ENCODE measurements around the gene SLC24A3.

SLC24A3 gene

DNA sequence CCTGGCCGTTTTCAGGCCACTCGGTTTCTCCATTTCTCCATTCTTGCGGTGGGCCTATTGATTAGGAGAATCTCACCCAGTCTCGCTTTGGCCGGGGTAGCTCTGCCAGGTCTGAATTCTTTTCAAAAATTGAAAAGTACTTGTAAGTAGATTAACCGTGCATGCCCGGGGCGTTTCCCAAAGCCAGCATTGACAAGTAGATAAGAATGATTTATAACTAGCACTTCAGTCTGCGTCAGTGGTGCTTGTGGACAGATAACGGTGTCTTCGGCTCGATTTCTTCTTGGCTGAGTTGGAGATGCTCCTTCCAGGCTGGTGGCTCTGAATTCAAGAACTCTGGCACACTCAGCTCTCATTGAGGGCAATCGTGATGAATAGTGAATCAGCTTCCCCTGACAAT lies 29.0 kb downstream of the SLC24A3 start:
- DNase-seq (ENCODE audit: low spot score): no peak

DNA sequence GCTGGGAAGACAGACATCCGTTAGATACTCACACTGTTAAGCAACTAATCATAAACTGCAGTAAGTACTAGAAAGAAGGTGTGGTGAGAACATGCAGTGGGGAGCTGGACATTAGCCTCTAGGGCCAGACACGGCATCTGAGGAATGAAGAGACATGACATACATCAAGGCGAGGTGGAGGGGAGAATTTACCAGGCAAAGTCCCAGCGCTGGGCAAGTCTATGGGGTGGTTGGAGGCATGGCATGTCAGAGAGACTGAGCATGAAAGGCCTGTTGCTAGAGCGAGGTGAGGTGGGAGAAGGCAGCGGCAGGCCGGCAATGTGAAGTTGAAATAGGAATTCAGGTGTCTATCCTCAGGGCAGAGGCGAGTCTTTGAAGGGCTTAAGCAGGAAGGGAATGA lies 31.8 kb downstream of the SLC24A3 start:
- DNase-seq (ENCODE audit: low spot score): no peak

- DNase-seq (ENCODE audit: low spot score): no peak
Measured at GRCh38 chr20:19249106-19249879, 36.9 kb downstream of the SLC24A3 start.

GRCh38 chr20:19250346-19250745 lies 37.9 kb downstream of the SLC24A3 start:
- no peak for DNase-seq (ENCODE audit: low spot score)

DNA sequence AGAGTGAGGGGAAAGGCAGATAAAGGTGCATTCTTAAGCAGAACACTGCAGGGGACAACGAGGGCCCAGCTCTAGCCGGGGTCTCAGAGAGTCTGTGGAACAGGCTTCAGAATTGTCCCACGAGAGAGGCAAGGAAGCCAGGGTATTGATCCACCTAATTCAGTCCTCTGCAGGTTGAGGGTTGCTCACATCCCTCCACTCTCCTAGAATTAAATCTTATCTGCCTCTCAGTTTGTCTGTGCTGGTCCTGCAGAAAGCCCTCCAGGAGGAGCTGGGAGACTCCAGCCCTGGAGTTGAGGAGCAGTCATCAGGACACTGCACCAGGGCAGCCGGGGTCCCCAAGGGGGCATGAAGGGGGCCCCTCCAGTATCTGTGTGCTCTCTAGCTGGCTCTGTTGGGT lies 39.1 kb downstream of the SLC24A3 start:
- no peak for DNase-seq (ENCODE audit: low spot score)

GRCh38 chr20:19251958-19252357 lies 39.5 kb downstream of the SLC24A3 start:
- no peak for DNase-seq (ENCODE audit: low spot score)

- no peak for DNase-seq (ENCODE audit: low spot score)
Measured at GRCh38 chr20:19252451-19253120, 40.1 kb downstream of the SLC24A3 start.

DNA sequence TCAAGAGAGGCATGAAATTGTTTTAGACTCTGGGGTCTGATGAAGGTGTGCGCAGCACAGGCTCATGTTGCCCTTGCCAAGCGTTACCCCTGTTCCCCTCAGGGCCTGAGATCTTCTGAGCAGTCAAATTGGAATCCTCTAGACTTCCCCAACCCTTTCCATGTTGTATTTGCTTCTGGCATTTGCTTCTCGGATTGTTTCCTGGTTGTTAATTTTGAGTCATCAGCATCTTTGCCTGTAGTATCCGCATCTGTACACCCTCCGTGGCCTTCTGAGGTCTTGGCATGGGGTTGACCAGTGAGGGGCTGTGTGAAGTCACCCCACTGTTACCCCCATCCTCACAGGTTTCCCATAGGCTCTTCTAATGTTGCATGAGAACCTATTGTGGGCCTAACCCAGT lies 40.9 kb downstream of the SLC24A3 start:
- DNase-seq (ENCODE audit: low spot score): no peak

GRCh38 chr20:19253916-19254820 lies 41.7 kb downstream of the SLC24A3 start:
- no peak for DNase-seq (ENCODE audit: low spot score)

DNA sequence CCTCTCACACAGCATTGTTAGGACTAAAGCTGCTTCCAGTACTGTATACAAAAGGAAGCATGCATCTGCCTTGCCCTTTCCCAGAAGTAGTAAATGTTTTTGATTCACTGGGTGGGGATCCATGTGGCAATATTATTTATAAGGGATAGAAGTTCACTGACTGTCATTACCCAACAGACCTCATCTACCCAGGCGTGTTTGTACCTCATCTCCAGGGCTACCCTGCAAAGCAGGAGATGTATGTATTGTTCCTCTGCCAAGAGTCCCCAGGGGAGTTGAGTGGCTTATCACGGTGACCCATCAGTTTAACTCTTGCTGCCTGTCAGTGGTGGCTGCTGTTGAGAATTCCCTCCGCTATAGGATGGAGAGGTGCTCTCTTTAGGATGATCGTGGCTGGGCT lies 42.5 kb downstream of the SLC24A3 start:
- DNase-seq (ENCODE audit: low spot score): no peak

DNA sequence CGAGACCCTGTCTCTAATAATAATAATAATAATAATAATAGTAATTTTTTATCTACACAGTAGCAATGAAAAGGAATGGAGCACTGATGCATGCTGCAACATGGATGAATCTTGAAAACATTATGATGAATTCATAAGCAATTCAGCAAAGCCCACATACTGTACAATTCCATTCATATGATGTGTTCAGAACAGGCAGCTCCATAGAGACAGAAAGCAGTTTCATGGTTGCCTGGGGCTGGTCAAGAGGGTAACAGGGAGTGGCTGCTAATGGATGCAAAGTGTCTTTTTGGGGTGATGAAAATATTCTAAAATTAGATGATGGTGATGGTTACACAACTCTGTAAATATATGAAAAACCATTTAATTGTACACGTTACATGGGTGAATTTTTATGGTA lies 43.6 kb downstream of the SLC24A3 start:
- no peak for DNase-seq (ENCODE audit: low spot score)

- no peak for DNase-seq (ENCODE audit: low spot score)
Measured at GRCh38 chr20:19256906-19257595, 44.6 kb downstream of the SLC24A3 start.

- no peak for DNase-seq (ENCODE audit: low spot score)
Measured at GRCh38 chr20:19257865-19258264, 45.4 kb downstream of the SLC24A3 start.

DNA sequence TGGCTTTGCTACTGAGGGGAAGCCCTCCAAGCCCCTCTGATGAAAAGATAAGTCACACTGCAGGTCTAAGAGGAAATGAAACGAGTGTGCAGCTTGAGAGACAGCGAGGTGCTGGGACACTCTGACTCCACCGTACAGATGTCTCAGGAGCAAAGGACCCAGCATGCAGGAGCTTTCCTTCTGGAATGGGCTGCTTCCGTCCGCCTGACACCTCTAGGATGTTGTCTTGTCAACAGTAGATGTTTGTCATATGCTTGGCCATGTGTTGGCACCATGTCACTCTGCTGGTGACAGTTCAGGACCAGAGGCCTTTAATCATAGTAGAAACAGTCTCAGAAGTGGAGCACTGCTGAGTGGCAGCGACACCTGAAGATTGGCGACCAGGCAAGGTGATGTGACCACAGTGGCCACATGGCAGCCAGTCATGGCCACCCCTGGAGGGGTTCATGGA lies 46.7 kb downstream of the SLC24A3 start:
- no peak for DNase-seq (ENCODE audit: low spot score)

GRCh38 chr20:19260412-19261090 lies 48.1 kb downstream of the SLC24A3 start:
- no peak for DNase-seq (ENCODE audit: low spot score)

DNA sequence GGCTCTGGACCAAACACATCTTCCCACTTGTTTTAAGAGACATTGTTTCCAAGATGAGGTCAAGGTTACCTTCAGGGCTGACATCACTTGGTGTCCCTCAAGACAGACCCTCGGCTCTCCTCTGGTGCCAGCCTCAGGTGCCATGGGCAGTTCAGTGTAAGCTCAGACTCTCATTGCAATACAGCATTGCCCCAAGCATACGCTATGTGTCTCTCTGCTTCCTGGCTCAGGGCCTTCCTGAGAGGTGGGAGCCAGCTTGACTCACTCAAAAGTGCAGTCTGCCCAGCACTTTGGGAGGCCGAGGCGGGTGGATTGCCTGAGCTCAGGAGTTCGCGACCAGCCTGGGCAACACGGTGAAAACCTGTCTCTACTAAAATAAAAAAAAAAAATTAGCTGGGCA lies 51.7 kb downstream of the SLC24A3 start:
- no peak for DNase-seq (ENCODE audit: low spot score)

DNA sequence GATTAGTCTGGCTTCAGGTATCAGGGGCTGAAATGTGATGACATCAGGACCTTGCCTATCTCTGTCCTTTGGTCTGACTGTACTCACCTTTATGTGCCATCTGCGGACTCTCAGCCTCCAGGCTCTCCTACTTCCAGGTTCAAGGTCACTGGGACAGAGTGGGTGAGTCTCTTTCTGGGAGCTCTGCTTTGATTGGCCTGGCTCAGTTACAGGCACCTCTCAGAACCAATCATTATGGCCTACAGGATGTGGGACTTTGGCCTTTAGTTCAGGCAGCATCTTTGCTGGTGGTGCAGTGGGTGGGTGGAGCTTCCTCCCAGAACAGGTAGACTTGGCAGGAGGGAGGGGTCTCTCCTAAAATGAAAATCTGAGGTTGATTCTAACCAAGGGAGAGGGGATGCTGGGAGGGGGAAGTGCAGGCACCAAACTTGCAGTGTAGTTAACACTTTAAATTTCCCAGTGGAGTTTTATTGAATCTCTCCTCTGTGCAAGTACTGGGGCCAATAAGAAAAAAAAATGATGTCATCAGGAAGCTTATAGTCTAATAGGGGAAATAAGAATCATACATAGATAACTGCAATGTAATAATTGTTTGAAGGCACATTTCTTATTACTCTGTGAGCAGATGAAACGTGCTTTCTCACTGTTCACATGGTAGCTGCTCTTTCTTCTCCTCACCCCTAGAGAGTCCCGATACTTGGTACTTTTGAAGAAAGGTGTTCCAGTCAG lies 53.4 kb downstream of the SLC24A3 start:
- no peak for DNase-seq (ENCODE audit: low spot score)

GRCh38 chr20:19268426-19268825 lies 56.0 kb downstream of the SLC24A3 start:
- DNase-seq (ENCODE audit: low spot score): no peak

DNA sequence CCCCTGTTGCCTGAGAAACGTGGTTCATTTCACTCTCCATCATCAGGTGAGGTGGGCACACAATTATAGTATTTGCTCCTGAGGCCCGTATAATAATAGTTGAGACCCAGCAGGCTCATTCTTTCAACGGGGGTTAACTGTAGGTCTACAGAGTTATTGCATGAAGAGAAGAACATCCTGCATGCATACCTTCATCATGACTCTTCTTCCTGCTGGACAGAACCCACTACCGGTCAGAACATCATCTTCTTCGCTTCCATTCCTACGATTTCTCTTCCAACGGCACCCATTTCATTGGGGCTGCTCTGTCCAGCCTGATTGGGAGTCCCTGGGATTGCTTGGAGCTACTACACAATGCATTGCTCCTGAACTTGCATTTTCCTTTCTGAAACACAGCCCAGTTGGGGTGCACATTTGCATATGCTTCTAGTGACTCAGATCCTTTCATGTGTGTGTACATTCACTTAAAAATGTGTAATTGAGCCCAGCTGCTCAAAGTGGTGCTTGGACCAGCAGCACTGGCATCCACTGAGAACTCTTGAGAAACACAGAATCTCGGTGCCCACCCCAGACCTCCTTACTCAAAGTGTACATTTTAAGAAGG lies 57.4 kb downstream of the SLC24A3 start:
- no peak for DNase-seq (ENCODE audit: low spot score)
